SK-N-SH treated with all-trans-retinoic acid at 6 μM for 48 hours (cell line): Measurements from ENCODE around the gene HOXB7.

Experiments
- GLIS3 ChIP-seq: fragments of 250-450 bp; sonication (Bioruptor Pico); IDR thresholded peaks from 2 replicates; pipeline ENCODE4 v1.5.0; 2020; ENCODE audit warnings: mild to moderate bottlenecking, moderate library complexity
- ZFP30 ChIP-seq: fragments of 450-650 bp; formaldehyde crosslinking; IDR thresholded peaks from 2 replicates; pipeline ENCODE4 v1.5.0; 2022; ENCODE audit warnings: mild to moderate bottlenecking, moderate library complexity
- TF ChIP-seq, protein P1 (sequence below): fragments of 250-450 bp; sonication (Bioruptor Pico); IDR thresholded peaks from 2 replicates; pipeline ENCODE4 v1.5.1; 2020; ENCODE audit warnings: low read depth, mild to moderate bottlenecking, moderate library complexity

DNA sequence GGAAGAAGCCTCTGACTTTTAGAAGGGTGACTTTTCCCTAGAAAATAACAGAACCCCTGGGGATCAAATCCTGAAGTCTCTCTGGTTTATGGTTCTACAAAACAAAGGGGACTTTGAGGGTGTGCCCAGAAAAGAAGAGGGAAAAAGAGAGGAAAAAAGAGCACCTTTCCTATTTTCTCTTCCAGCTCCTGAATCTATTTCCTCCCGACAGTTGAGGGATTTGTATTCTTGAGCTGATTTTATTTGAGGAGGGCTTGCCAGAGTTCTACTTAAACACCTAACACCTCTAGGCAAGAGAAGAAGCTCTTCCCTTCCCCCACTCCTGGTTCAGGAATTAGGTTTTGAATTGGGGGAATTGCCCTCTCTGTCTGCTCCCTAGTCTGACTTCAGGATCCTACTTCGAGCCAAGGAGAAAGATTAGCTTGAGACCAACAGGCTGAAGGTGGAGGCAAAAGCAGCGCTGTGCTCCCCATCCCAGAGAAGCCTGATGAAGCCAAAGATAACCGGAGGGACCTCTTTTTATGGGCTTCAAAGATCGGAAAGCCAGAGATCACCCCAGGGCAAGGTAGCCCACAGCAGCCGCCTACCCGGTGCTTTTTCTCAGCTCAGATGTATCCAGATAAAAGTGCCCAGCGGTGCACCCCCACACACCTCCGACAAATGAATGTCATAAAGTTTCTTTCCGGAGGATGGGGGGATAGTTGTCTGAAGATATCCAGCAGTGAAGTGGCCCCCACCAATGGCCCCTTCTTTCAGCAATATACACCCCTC, 21.6 kb downstream of the HOXB7 start:
- TF ChIP-seq ZFP30 (no peak), GLIS3 (CRISPR knock-in tag) (no peak)
- TF ChIP-seq, protein P1, sequence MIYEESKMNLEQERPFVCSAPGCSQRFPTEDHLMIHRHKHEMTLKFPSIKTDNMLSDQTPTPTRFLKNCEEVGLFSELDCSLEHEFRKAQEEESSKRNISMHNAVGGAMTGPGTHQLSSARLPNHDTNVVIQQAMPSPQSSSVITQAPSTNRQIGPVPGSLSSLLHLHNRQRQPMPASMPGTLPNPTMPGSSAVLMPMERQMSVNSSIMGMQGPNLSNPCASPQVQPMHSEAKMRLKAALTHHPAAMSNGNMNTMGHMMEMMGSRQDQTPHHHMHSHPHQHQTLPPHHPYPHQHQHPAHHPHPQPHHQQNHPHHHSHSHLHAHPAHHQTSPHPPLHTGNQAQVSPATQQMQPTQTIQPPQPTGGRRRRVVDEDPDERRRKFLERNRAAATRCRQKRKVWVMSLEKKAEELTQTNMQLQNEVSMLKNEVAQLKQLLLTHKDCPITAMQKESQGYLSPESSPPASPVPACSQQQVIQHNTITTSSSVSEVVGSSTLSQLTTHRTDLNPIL (CRISPR knock-in tag) = no peak
